Measurements from ENCODE around the gene FRMD4A.

GRCh38 chr10:14124941-14125340 is 205.8 kb downstream of the FRMD4A start:
- TF ChIP-seq EP300 (IDR thresholded peaks at IDR 0.05) (no peak), POLR2A (IDR thresholded peaks at IDR 0.05) (no peak), POLR2AphosphoS5 (IDR thresholded peaks at IDR 0.05) (no peak)
- TF ChIP-seq, protein P1, sequence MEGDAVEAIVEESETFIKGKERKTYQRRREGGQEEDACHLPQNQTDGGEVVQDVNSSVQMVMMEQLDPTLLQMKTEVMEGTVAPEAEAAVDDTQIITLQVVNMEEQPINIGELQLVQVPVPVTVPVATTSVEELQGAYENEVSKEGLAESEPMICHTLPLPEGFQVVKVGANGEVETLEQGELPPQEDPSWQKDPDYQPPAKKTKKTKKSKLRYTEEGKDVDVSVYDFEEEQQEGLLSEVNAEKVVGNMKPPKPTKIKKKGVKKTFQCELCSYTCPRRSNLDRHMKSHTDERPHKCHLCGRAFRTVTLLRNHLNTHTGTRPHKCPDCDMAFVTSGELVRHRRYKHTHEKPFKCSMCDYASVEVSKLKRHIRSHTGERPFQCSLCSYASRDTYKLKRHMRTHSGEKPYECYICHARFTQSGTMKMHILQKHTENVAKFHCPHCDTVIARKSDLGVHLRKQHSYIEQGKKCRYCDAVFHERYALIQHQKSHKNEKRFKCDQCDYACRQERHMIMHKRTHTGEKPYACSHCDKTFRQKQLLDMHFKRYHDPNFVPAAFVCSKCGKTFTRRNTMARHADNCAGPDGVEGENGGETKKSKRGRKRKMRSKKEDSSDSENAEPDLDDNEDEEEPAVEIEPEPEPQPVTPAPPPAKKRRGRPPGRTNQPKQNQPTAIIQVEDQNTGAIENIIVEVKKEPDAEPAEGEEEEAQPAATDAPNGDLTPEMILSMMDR (IDR thresholded peaks at IDR 0.05): no peak

Measured in upper lobe of left lung (tissue), 4 donors.